Naive B cell (primary cell): Measurements from ENCODE around the gene SLC35F3. TPM values are rescaled to one million over a fixed set of nuclear protein-coding genes. Genes with fewer than 3 reads are reported as not detected.
A peak's percentile ranks its signal among the peaks of the same experiment; 100 is the strongest.

Experiments
- ATAC-seq, 2 donors: fragments of 150-1000 bp; cut with Tn5 transposase; 2 replicates each; pipeline ENCODE4 v1.10.0; 2021; ENCODE audit warnings: low read depth in 2 of 2, mild to moderate bottlenecking in 2 of 2, moderate library complexity in 2 of 2
- DNase-seq: peaks from one replicate; pipeline ENCODE4 v3.0.0; 2022
- H3K27ac Mint-ChIP-seq, 6 donors: one replicate each; pipeline ENCODE4 v1.8.0; 2020 to 2022; ENCODE audit warnings: mild to moderate bottlenecking in 6 of 6, mixed read lengths in 6 of 6, moderate library complexity in 5 of 6, inconsistent platforms in 2 of 6
- H3K27me3 Mint-ChIP-seq, 3 donors: one replicate each; pipeline ENCODE4 v1.8.0; 2021 to 2022; ENCODE audit warnings: mixed read lengths in 3 of 3, mild to moderate bottlenecking in 1 of 3
- H3K36me3 Mint-ChIP-seq, 2 donors: one replicate each; pipeline ENCODE4 v1.8.0; 2020 to 2022; ENCODE audit warnings: mixed read lengths in 2 of 2, inconsistent platforms in 1 of 2, mild to moderate bottlenecking in 1 of 2
- H3K4me1 Mint-ChIP-seq, 3 donors: one replicate each; pipeline ENCODE4 v1.8.0; 2020 to 2022; ENCODE audit warnings: mixed read lengths in 3 of 3, inconsistent platforms in 1 of 3, mild to moderate bottlenecking in 1 of 3, moderate library complexity in 1 of 3
- H3K4me3 Mint-ChIP-seq, 8 donors: one replicate each; pipeline ENCODE4 v1.8.0; 2020 to 2022; ENCODE audit warnings: mild to moderate bottlenecking in 8 of 8, mixed read lengths in 8 of 8, moderate library complexity in 8 of 8, inconsistent platforms in 2 of 8
- H3K9me3 Mint-ChIP-seq, 7 donors: one replicate each; pipeline ENCODE4 v1.8.0; 2020 to 2022; ENCODE audit warnings: mixed read lengths in 7 of 7, mild to moderate bottlenecking in 5 of 7, inconsistent platforms in 2 of 7, moderate library complexity in 1 of 7
- polyA plus RNA-seq, 6 donors: library from polyadenylated mRNA; unstranded; fragments of 300-500 nt; fragmentation: Illumina TruSeq; gene quantifications; one replicate each; pipeline ENCODE4 v1.2.3, GENCODE V29; 2021; ENCODE audit warnings: low read depth in 6 of 6

SLC35F3 gene
- polyA plus RNA-seq, 6 donors from 2014 or later: not detected

- ATAC-seq (no peak), DNase-seq (no peak)
- Mint-ChIP-seq H3K27ac (no peak overlapping the region), H3K4me3 (no peak overlapping the region), H3K36me3 (no peaks in the 10 kb centered on the region), H3K27me3 (peaks cover 12 to 32% (median 31%) of the 10 kb centered on the region in 3 donors), H3K9me3 (no peaks in the 10 kb centered on the region), H3K4me1 (no peaks in the 10 kb centered on the region)
Observed at GRCh38 chr1:234270581-234271242, 366.2 kb downstream of the SLC35F3 start.

GRCh38 chr1:234271243-234271606 is 366.7 kb downstream of the SLC35F3 start:
- Mint-ChIP-seq H3K4me3 (no peak overlapping the region), H3K27ac (no peak overlapping the region), H3K27me3 (peaks cover 12 to 32% (median 31%) of the 10 kb centered on the region in 3 donors), H3K4me1 (no peaks in the 10 kb centered on the region), H3K9me3 (no peaks in the 10 kb centered on the region), H3K36me3 (no peaks in the 10 kb centered on the region)
- DNase-seq (no peak), ATAC-seq (no peak)

GRCh38 chr1:234272656-234273312 is 368.3 kb downstream of the SLC35F3 start:
- H3K27ac Mint-ChIP-seq: no peak overlapping the region
- H3K4me1 Mint-ChIP-seq: no peaks in the 10 kb centered on the region
- peaks cover 16 to 37% (median 37%) of the 10 kb centered on the region in 3 donors for H3K27me3 Mint-ChIP-seq
- no peak overlapping the region for H3K4me3 Mint-ChIP-seq
- no peaks in the 10 kb centered on the region for H3K36me3 Mint-ChIP-seq
- ATAC-seq (no peak), DNase-seq (no peak)
- no peaks in the 10 kb centered on the region for H3K9me3 Mint-ChIP-seq

- ATAC-seq: no peak
Observed at GRCh38 chr1:234273981-234274380, 369.5 kb downstream of the SLC35F3 start.

GRCh38 chr1:234276151-234276788 is 371.8 kb downstream of the SLC35F3 start:
- no peak overlapping the region for H3K27ac Mint-ChIP-seq
- no peak overlapping the region for H3K4me3 Mint-ChIP-seq
- peaks cover 16 to 37% (median 32%) of the 10 kb centered on the region in 3 donors for H3K27me3 Mint-ChIP-seq
- no peaks in the 10 kb centered on the region for H3K4me1 Mint-ChIP-seq
- DNase-seq (no peak), ATAC-seq (no peak)
- no peaks in the 10 kb centered on the region for H3K36me3 Mint-ChIP-seq
- peaks cover 0 to 1% (median 0%) of the 10 kb centered on the region in 7 donors for H3K9me3 Mint-ChIP-seq

More at GRCh38 chr1:234273981-234274380, 369.5 kb downstream of the SLC35F3 start:
- Mint-ChIP-seq H3K9me3 (no peaks in the 10 kb centered on the region), H3K27ac (no peak overlapping the region), H3K4me1 (no peaks in the 10 kb centered on the region), H3K36me3 (no peaks in the 10 kb centered on the region), H3K4me3 (no peak overlapping the region), H3K27me3 (peaks cover 16 to 37% (median 37%) of the 10 kb centered on the region in 3 donors)
- DNase-seq: no peak

GRCh38 chr1:234277161-234277868 is 372.8 kb downstream of the SLC35F3 start:
- H3K4me1 Mint-ChIP-seq: no peaks in the 10 kb centered on the region
- ATAC-seq: no peak
- H3K9me3 Mint-ChIP-seq: peaks cover 0 to 1% (median 0%) of the 10 kb centered on the region in 7 donors

GRCh38 chr1:234279021-234279420 is 374.5 kb downstream of the SLC35F3 start:
- no peak for DNase-seq
- H3K4me3 Mint-ChIP-seq: no peak overlapping the region
- peaks cover 5 to 39% (median 21%) of the 10 kb centered on the region in 3 donors for H3K27me3 Mint-ChIP-seq
- ATAC-seq: no peak
- no peaks in the 10 kb centered on the region for H3K36me3 Mint-ChIP-seq
- peaks cover 0 to 3% (median 0%) of the 10 kb centered on the region in 7 donors for H3K9me3 Mint-ChIP-seq
- H3K4me1 Mint-ChIP-seq: no peaks in the 10 kb centered on the region
- H3K27ac Mint-ChIP-seq: no peak overlapping the region

More at GRCh38 chr1:234277161-234277868, 372.8 kb downstream of the SLC35F3 start:
- H3K27me3 Mint-ChIP-seq: peaks cover 16 to 38% (median 28%) of the 10 kb centered on the region in 3 donors
- no peaks in the 10 kb centered on the region for H3K36me3 Mint-ChIP-seq
- no peak for DNase-seq
- no peak overlapping the region for H3K4me3 Mint-ChIP-seq
- H3K27ac Mint-ChIP-seq: peak overlapping the region in 1 of 6 donors; percentile 4

GRCh38 chr1:234280500-234280899 is 376.0 kb downstream of the SLC35F3 start:
- no peak overlapping the region for H3K4me3 Mint-ChIP-seq

GRCh38 chr1:234281826-234282489 is 377.5 kb downstream of the SLC35F3 start:
- H3K27me3 Mint-ChIP-seq: peaks cover 13 to 37% (median 14%) of the 10 kb centered on the region in 3 donors
- peaks cover 0 to 3% (median 0%) of the 10 kb centered on the region in 7 donors for H3K9me3 Mint-ChIP-seq
- no peak for ATAC-seq
- H3K4me3 Mint-ChIP-seq: no peak overlapping the region
- H3K27ac Mint-ChIP-seq: peak overlapping the region in 1 of 6 donors; percentile 34
- DNase-seq: no peak
- no peaks in the 10 kb centered on the region for H3K4me1 Mint-ChIP-seq
- no peaks in the 10 kb centered on the region for H3K36me3 Mint-ChIP-seq

More at GRCh38 chr1:234280500-234280899, 376.0 kb downstream of the SLC35F3 start:
- H3K27ac Mint-ChIP-seq: no peak overlapping the region
- H3K4me1 Mint-ChIP-seq: no peaks in the 10 kb centered on the region
- DNase-seq: no peak
- H3K27me3 Mint-ChIP-seq: peaks cover 9 to 38% (median 21%) of the 10 kb centered on the region in 3 donors
- H3K36me3 Mint-ChIP-seq: no peaks in the 10 kb centered on the region
- H3K9me3 Mint-ChIP-seq: peaks cover 0 to 3% (median 0%) of the 10 kb centered on the region in 7 donors
- no peak for ATAC-seq

- Mint-ChIP-seq H3K27me3 (peaks cover 10 to 41% (median 28%) of the 10 kb centered on the region in 3 donors), H3K4me3 (no peak overlapping the region), H3K4me1 (no peaks in the 10 kb centered on the region), H3K27ac (no peak overlapping the region), H3K9me3 (peaks cover 9 to 28% (median 15%) of the 10 kb centered on the region in 7 donors), H3K36me3 (peaks cover 12 to 14% of the 10 kb centered on the region in 2 donors)
- ATAC-seq (no peak), DNase-seq (no peak)
Observed at GRCh38 chr1:234286206-234286605, 381.7 kb downstream of the SLC35F3 start.

- Mint-ChIP-seq H3K27ac (no peak overlapping the region), H3K4me3 (no peak overlapping the region), H3K36me3 (peaks cover 12 to 19% of the 10 kb centered on the region in 2 donors), H3K9me3 (peaks cover 8 to 28% (median 18%) of the 10 kb centered on the region in 7 donors), H3K4me1 (no peaks in the 10 kb centered on the region), H3K27me3 (peaks cover 13 to 33% (median 28%) of the 10 kb centered on the region in 3 donors)
- no peak for DNase-seq
- no peak for ATAC-seq
Observed at GRCh38 chr1:234288946-234289345, 384.5 kb downstream of the SLC35F3 start.

GRCh38 chr1:234289538-234290305 is 385.2 kb downstream of the SLC35F3 start:
- Mint-ChIP-seq H3K4me1 (no peaks in the 10 kb centered on the region), H3K36me3 (peaks cover 12 to 19% of the 10 kb centered on the region in 2 donors), H3K9me3 (peaks cover 8 to 28% (median 18%) of the 10 kb centered on the region in 7 donors), H3K27ac (no peak overlapping the region), H3K27me3 (peaks cover 9 to 26% (median 22%) of the 10 kb centered on the region in 3 donors), H3K4me3 (no peak overlapping the region)
- DNase-seq (no peak), ATAC-seq (no peak)
